ENCODE measurements around the gene ASB18. TPM values are rescaled to one million over a fixed set of nuclear protein-coding genes. Genes with fewer than 3 reads are reported as not detected.

The ASB18 gene
- total RNA-seq, 1 donor from 2014 or later: not detected

DNA sequence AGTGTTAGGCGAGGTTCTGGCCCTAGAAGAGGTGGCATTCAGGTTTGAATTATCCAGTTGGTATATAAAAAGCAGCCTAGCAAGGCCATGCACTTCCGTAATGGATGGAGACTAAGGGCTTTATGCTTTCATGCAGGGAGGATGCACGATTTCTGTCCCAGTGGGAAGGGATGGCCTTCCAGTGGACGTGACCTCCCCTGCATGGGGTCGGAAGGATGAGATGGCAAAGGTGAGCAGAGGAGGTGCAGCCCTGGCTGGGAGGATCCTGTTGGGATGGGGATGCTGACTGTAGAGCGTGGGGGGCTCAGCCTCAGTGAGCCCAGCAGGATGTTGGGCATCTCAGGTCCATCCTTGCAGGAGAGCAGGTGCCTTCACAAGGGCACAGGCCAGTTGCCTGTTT lies 4.8 kb downstream of the ASB18 start:
- DNase-seq: no peak
- Mint-ChIP-seq H3K27ac (ENCODE audit: unreplicated experiment) (no peak overlapping the region), H3K9me3 (ENCODE audit: unreplicated experiment) (peaks cover 3% of the 10 kb centered on the region)

DNA sequence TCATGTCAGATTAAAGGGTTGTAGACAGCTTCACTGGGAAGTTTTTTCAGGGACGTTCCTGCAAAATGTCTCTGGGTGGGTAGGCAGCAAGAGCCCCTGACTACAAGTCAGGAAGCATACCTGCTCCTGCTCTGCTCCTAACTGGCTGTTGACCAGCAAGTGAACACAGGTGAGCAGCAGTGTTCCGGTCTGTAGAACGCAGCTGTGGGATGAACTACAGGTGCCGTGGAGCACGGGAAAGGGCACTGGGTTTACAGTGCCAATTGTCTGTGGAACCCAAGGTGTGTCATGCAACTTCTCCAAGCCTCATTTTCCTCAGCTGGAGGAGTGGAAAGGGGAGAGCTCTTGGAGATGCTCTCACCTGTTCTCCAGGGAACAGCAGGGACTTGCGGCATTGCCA lies 6.6 kb downstream of the ASB18 start:
- H3K4me1 Mint-ChIP-seq (ENCODE audit: low read depth, unreplicated experiment): no peaks in the 10 kb centered on the region
- H3K4me3 Mint-ChIP-seq (ENCODE audit: unreplicated experiment): no peak overlapping the region
- no peak for DNase-seq
- H3K36me3 Mint-ChIP-seq (ENCODE audit: unreplicated experiment): peaks cover 10% of the 10 kb centered on the region
- H3K27ac Mint-ChIP-seq (ENCODE audit: unreplicated experiment): no peak overlapping the region
- peaks cover 4% of the 10 kb centered on the region for H3K9me3 Mint-ChIP-seq (ENCODE audit: unreplicated experiment)
- TF ChIP-seq CTCF (IDR thresholded peaks at IDR 0.05; ENCODE audit: partially characterized antibody, unreplicated experiment): no peak
- H3K27me3 Mint-ChIP-seq (ENCODE audit: unreplicated experiment): no peaks in the 10 kb centered on the region

More for the DNA sequence above, 4.8 kb downstream of the ASB18 start:
- Mint-ChIP-seq H3K27me3 (ENCODE audit: unreplicated experiment) (no peaks in the 10 kb centered on the region), H3K36me3 (ENCODE audit: unreplicated experiment) (peaks cover 10% of the 10 kb centered on the region), H3K4me1 (ENCODE audit: low read depth, unreplicated experiment) (no peaks in the 10 kb centered on the region), H3K4me3 (ENCODE audit: unreplicated experiment) (no peak overlapping the region)
- TF ChIP-seq CTCF (IDR thresholded peaks at IDR 0.05; ENCODE audit: partially characterized antibody, unreplicated experiment): no peak

GRCh38 chr2:236257136-236257535 lies 7.1 kb downstream of the ASB18 start:
- Mint-ChIP-seq H3K9me3 (ENCODE audit: unreplicated experiment) (peaks cover 4% of the 10 kb centered on the region), H3K27ac (ENCODE audit: unreplicated experiment) (no peak overlapping the region), H3K4me1 (ENCODE audit: low read depth, unreplicated experiment) (no peaks in the 10 kb centered on the region), H3K4me3 (ENCODE audit: unreplicated experiment) (no peak overlapping the region), H3K36me3 (ENCODE audit: unreplicated experiment) (peaks cover 10% of the 10 kb centered on the region), H3K27me3 (ENCODE audit: unreplicated experiment) (no peaks in the 10 kb centered on the region)
- no peak for DNase-seq
- TF ChIP-seq CTCF (IDR thresholded peaks at IDR 0.05; ENCODE audit: partially characterized antibody, unreplicated experiment): no peak

- Mint-ChIP-seq H3K27ac (ENCODE audit: unreplicated experiment) (no peak overlapping the region), H3K27me3 (ENCODE audit: unreplicated experiment) (no peaks in the 10 kb centered on the region), H3K4me1 (ENCODE audit: low read depth, unreplicated experiment) (no peaks in the 10 kb centered on the region), H3K9me3 (ENCODE audit: unreplicated experiment) (peaks cover 2% of the 10 kb centered on the region), H3K36me3 (ENCODE audit: unreplicated experiment) (peaks cover 4% of the 10 kb centered on the region), H3K4me3 (ENCODE audit: unreplicated experiment) (no peak overlapping the region)
- no peak for TF ChIP-seq CTCF (IDR thresholded peaks at IDR 0.05; ENCODE audit: partially characterized antibody, unreplicated experiment)
- no peak for DNase-seq
These were observed 7.7 kb downstream of the ASB18 start for GRCh38 chr2:236256366-236256985.

DNA sequence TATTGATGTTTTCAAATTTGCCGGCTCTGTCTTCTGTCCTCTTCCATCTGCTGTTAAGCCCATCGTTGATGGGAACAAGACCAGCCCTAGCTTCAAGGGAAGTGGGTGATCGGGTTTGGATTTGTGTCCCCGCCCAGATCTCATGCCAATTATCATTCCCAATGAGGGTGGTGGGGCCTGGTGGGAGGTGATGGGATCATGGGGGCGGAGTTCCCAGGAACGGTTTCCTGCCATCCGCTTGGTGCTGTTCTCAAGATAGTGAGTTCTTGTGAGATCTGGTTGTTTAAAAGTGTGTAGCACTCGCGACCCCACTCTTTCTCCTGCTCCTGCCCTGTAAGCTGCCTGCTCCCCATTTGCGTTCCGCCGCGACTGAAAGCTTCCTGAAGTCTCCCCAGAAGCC lies 9.5 kb downstream of the ASB18 start:
- DNase-seq: no peak
- H3K27me3 Mint-ChIP-seq (ENCODE audit: unreplicated experiment): no peaks in the 10 kb centered on the region
- peaks cover 2% of the 10 kb centered on the region for H3K9me3 Mint-ChIP-seq (ENCODE audit: unreplicated experiment)
- no peaks in the 10 kb centered on the region for H3K36me3 Mint-ChIP-seq (ENCODE audit: unreplicated experiment)
- no peak overlapping the region for H3K4me3 Mint-ChIP-seq (ENCODE audit: unreplicated experiment)
- H3K4me1 Mint-ChIP-seq (ENCODE audit: low read depth, unreplicated experiment): no peaks in the 10 kb centered on the region
- no peak overlapping the region for H3K27ac Mint-ChIP-seq (ENCODE audit: unreplicated experiment)
- TF ChIP-seq CTCF (IDR thresholded peaks at IDR 0.05; ENCODE audit: partially characterized antibody, unreplicated experiment): no peak

All from glutamatergic neuron (in vitro differentiated cells).